HFFc6 (cell line): ENCODE results near the gene MFSD12. TPM values are rescaled to one million over a fixed set of nuclear protein-coding genes. Genes with fewer than 3 reads are reported as not detected.

Source experiments
- DNase-seq: peaks from one replicate; pipeline ENCODE4 v3.0.0-alpha.2; 2018
- H3K27ac Mint-ChIP-seq: 2 replicates; pipeline ENCODE4 v1.8.0; 2020; ENCODE audit warnings: mild to moderate bottlenecking, mixed read lengths
- H3K27me3 Mint-ChIP-seq: 2 replicates; pipeline ENCODE4 v1.8.0; 2021; ENCODE audit warnings: mild to moderate bottlenecking, moderate library complexity, mixed read lengths; ENCODE audit not compliant: insufficient read depth
- H3K36me3 Mint-ChIP-seq: 2 replicates; pipeline ENCODE4 v1.8.0; 2021; ENCODE audit warnings: low read depth, mixed read lengths
- H3K4me1 Mint-ChIP-seq: 2 replicates; pipeline ENCODE4 v1.8.0; 2020; ENCODE audit warnings: low read depth, mixed read lengths
- H3K4me3 Mint-ChIP-seq: 2 replicates; pipeline ENCODE4 v1.8.0; 2020; ENCODE audit warnings: mild to moderate bottlenecking, moderate library complexity, mixed read lengths
- H3K9me3 Mint-ChIP-seq: 2 replicates; pipeline ENCODE4 v1.8.0; 2020; ENCODE audit warnings: mild to moderate bottlenecking, mixed read lengths
- CTCF ChIP-seq: fragments of 200-600 bp; sonication (generic); IDR thresholded peaks from 2 replicates; pipeline ENCODE4 v1.5.0; 2021; ENCODE audit warnings: antibody characterized with exemption, mild to moderate bottlenecking
- total RNA-seq, 6 experiments: library from RNA; stranded (reverse); fragmentation: NEBNext Ultra II Directional; extraction: Animal tissue kit (Norgen Biotek cat#: 25700); gene quantifications; 2 replicates in 1 of 6; 3 replicates in 5 of 6; pipeline ENCODE4 v1.2.3, GENCODE V29; 2021

The MFSD12 gene
- total RNA-seq, 6 experiments from 2014 or later = 75.1 to 101 (median 79.6) TPM

GRCh38 chr19:3555653-3556422 is 1.5 kb downstream of the MFSD12 start:
- peak overlapping the region; percentile 77 for H3K27ac Mint-ChIP-seq
- peaks cover 3% of the 10 kb centered on the region; the same call in 1 of the 2 replicates for H3K36me3 Mint-ChIP-seq
- no peak for DNase-seq
- H3K9me3 Mint-ChIP-seq = no peaks in the 10 kb centered on the region
- TF ChIP-seq CTCF = no peak
- H3K27me3 Mint-ChIP-seq = peaks cover 5% of the 10 kb centered on the region
- H3K4me1 Mint-ChIP-seq = peaks cover 25% of the 10 kb centered on the region
- H3K4me3 Mint-ChIP-seq = peak overlapping the region; percentile 98

- peaks cover 3% of the 10 kb centered on the region; the same call in 1 of the 2 replicates for H3K36me3 Mint-ChIP-seq
- TF ChIP-seq CTCF = no peak
- no peak overlapping the region for H3K4me3 Mint-ChIP-seq
- H3K27me3 Mint-ChIP-seq = peaks cover 6% of the 10 kb centered on the region
- no peak for DNase-seq
- peaks cover 25% of the 10 kb centered on the region for H3K4me1 Mint-ChIP-seq
- H3K27ac Mint-ChIP-seq = no peak overlapping the region
- no peaks in the 10 kb centered on the region for H3K9me3 Mint-ChIP-seq
Observed at GRCh38 chr19:3554254-3555083, 2.9 kb downstream of the MFSD12 start.

DNA sequence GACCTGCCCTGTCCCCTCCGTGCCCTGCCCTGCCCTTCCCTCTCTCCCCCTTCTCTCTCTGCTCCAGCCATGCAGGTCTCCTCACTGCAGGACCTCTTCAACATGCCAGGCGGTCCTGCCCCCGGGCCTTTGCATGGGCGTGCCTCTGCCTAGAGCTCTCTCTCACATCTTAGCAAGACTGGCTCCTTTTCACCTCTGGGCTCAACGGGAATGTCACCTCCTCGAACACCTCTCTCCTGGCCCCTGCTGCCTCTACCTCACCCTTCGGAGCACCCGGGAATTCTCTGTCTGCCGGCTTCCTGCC is 5.6 kb downstream of the MFSD12 start:
- Mint-ChIP-seq H3K27me3 (peaks cover 8% of the 10 kb centered on the region), H3K36me3 (peaks cover 3% of the 10 kb centered on the region; the same call in 1 of the 2 replicates), H3K9me3 (no peaks in the 10 kb centered on the region), H3K4me3 (no peak overlapping the region), H3K4me1 (peaks cover 17% of the 10 kb centered on the region), H3K27ac (no peak overlapping the region)
- TF ChIP-seq CTCF = no peak
- DNase-seq = no peak

- H3K36me3 Mint-ChIP-seq = peaks cover 3% of the 10 kb centered on the region; the same call in 1 of the 2 replicates
- H3K4me3 Mint-ChIP-seq = no peak overlapping the region
- no peak for DNase-seq
- H3K27ac Mint-ChIP-seq = no peak overlapping the region
- TF ChIP-seq CTCF = no peak
- H3K4me1 Mint-ChIP-seq = peaks cover 11% of the 10 kb centered on the region
- H3K9me3 Mint-ChIP-seq = no peaks in the 10 kb centered on the region
- peaks cover 8% of the 10 kb centered on the region; the same call in 1 of the 2 replicates for H3K27me3 Mint-ChIP-seq
Observed at GRCh38 chr19:3550947-3551791, 6.2 kb downstream of the MFSD12 start.

DNA sequence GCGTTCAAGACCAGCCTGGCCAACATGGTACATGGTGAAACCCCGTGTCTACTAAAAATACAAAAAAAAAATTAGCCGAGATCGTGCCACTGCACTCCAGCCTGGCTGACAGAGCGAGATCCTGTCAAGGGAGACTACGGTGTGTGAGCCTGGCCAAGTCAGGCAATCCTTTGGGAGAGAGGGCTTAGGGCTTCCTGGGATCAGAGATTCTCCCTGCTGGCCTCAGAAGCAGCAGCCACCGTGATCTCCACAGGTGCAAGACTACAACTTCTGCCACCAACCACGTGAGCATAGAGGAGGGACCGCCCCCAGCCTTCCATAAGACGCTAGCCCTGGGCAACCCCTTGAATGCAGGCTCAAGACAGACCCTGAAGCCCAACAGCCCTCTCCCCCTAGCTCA is 7.6 kb downstream of the MFSD12 start:
- Mint-ChIP-seq H3K36me3 (peaks cover 4% of the 10 kb centered on the region; the same call in 1 of the 2 replicates), H3K4me1 (no peaks in the 10 kb centered on the region), H3K27ac (no peak overlapping the region), H3K27me3 (peaks cover 10% of the 10 kb centered on the region; the same call in 1 of the 2 replicates), H3K9me3 (no peaks in the 10 kb centered on the region), H3K4me3 (no peak overlapping the region)
- TF ChIP-seq CTCF = no peak
- no peak for DNase-seq
